GM10847 (cell line): ENCODE measurements around the gene AP1AR.

ENCODE experiments used
- POLR2A ChIP-seq: IDR thresholded peaks from 2 replicates; pipeline ENCODE4 v1.6.1; 2011; ENCODE audit not compliant: insufficient read length; ENCODE audit errors: extremely low read depth

AP1AR gene

GRCh38 chr4:112284662-112285411 is 53.2 kb downstream of the AP1AR start:
- TF ChIP-seq POLR2A: peak; percentile 14

GRCh38 chr4:112287258-112287989 is 55.8 kb downstream of the AP1AR start:
- peak; percentile 17 for TF ChIP-seq POLR2A

GRCh38 chr4:112288455-112288854 is 56.9 kb downstream of the AP1AR start:
- no peak for TF ChIP-seq POLR2A

- TF ChIP-seq POLR2A: no peak
These were observed 58.0 kb downstream of the AP1AR start for GRCh38 chr4:112289407-112290253.

- TF ChIP-seq POLR2A: no peak
These were observed 58.8 kb downstream of the AP1AR start for GRCh38 chr4:112290341-112290740.

GRCh38 chr4:112296949-112297880 is 65.6 kb downstream of the AP1AR start, which contains the start of gene ALPK1:
TSS of gene ALPK1 (plus strand) at chr4:112297369.
- no peak for TF ChIP-seq POLR2A

GRCh38 chr4:112299721-112300120 is 68.1 kb downstream of the AP1AR start:
- no peak for TF ChIP-seq POLR2A

GRCh38 chr4:112302320-112303274 is 71.0 kb downstream of the AP1AR start:
- no peak for TF ChIP-seq POLR2A

- TF ChIP-seq POLR2A: no peak
These were observed 79.9 kb downstream of the AP1AR start for GRCh38 chr4:112311516-112311915.

- TF ChIP-seq POLR2A: no peak
These were observed 81.1 kb downstream of the AP1AR start for GRCh38 chr4:112312610-112313239.

GRCh38 chr4:112315446-112315845 is 83.9 kb downstream of the AP1AR start:
- no peak for TF ChIP-seq POLR2A

- no peak for TF ChIP-seq POLR2A
These were observed 84.8 kb downstream of the AP1AR start for GRCh38 chr4:112316360-112316759.
